Omental fat pad (tissue), 4 donors: ENCODE measurements around the gene CDK18. TPM values are rescaled to one million over a fixed set of nuclear protein-coding genes. Genes with fewer than 3 reads are reported as not detected.

Source experiments
- ATAC-seq: fragments of 150-250 bp; one replicate; pipeline ENCODE4 v1.9.1; 2016; ENCODE audit warnings: mild to moderate bottlenecking, moderate library complexity; ENCODE audit not compliant: low FRiP score
- DNase-seq: peaks from one replicate; pipeline ENCODE4 v3.0.0-alpha.2; 2019; ENCODE audit warnings: low spot score
- CTCF ChIP-seq, 3 donors: fragments of 450-650 bp; IDR thresholded peaks; one replicate each; pipeline ENCODE4 v1.5.1; 2016 to 2017; ENCODE audit warnings: antibody characterized with exemption in 3 of 3, mild to moderate bottlenecking in 3 of 3, moderate library complexity in 2 of 3
- total RNA-seq, 4 donors: library from RNA; depleted of rRNA; stranded (reverse); fragments of >200 nt; gene quantifications; one replicate each; pipeline ENCODE4 v1.1.0, GENCODE V29; 2016

The CDK18 gene
- total RNA-seq, 4 donors from 2014 or later: 2.8 to 9.0 (median 5.3) TPM

DNA sequence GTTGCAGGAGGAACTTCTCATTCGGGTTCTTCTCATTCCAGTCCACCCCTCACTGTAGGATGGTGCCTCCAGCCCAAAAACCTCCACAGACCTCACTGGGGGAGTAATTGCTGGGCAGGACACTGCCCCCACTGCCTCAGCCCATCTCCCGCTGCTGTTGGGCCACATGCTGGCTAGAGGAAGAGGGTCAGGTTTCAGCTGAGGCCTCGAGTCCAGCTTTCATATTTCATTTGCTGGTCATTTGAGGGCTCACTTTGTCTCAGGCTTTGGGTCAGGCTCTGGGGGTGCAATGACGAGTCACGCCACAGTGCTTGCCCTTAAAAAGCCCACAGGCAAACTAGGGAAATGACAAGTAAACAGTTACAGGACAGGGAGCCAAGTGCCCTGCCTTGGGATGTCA is 9.3 kb downstream of the CDK18 start:
- DNase-seq (no peak), ATAC-seq (no peak)
- no peak for TF ChIP-seq CTCF (IDR thresholded peaks at IDR 0.05)

GRCh38 chr1:205514211-205515142 is 10.0 kb downstream of the CDK18 start:
- no peak for TF ChIP-seq CTCF (IDR thresholded peaks at IDR 0.05)
- DNase-seq (no peak), ATAC-seq (no peak)

- no peak for TF ChIP-seq CTCF (IDR thresholded peaks at IDR 0.05)
- ATAC-seq: no peak
- DNase-seq: no peak
Measured at GRCh38 chr1:205515781-205516253, 11.3 kb downstream of the CDK18 start.

- no peak for TF ChIP-seq CTCF (IDR thresholded peaks at IDR 0.05)
- DNase-seq (no peak), ATAC-seq (no peak)
Measured at GRCh38 chr1:205516362-205516761, 11.9 kb downstream of the CDK18 start.

- no peak for DNase-seq
- no peak for ATAC-seq
Measured at GRCh38 chr1:205517288-205517687, 12.8 kb downstream of the CDK18 start.

GRCh38 chr1:205517763-205518162 is 13.3 kb downstream of the CDK18 start:
- DNase-seq (no peak), ATAC-seq (no peak)

More at GRCh38 chr1:205517288-205517687, 12.8 kb downstream of the CDK18 start:
- no peak for TF ChIP-seq CTCF (IDR thresholded peaks at IDR 0.05)

More at GRCh38 chr1:205517763-205518162, 13.3 kb downstream of the CDK18 start:
- TF ChIP-seq CTCF (IDR thresholded peaks at IDR 0.05): no peak
